HG02759 (cell line): ENCODE measurements around the gene CEP192.
A peak's percentile ranks its signal among the peaks of the same experiment; 100 is the strongest.
"Not testable (repeated sequence)": the region's sequence is repeated elsewhere in the genome, so short reads cannot be mapped to it uniquely, and the experiment has no call there.

Experiments
- ATAC-seq: cut with Tn5 transposase; IDR thresholded peaks from one replicate; pipeline ENCODE4 v1.9.1; 2021; ENCODE audit warnings: mild to moderate bottlenecking, moderate library complexity; ENCODE audit not compliant: unreplicated experiment

The CEP192 gene

DNA sequence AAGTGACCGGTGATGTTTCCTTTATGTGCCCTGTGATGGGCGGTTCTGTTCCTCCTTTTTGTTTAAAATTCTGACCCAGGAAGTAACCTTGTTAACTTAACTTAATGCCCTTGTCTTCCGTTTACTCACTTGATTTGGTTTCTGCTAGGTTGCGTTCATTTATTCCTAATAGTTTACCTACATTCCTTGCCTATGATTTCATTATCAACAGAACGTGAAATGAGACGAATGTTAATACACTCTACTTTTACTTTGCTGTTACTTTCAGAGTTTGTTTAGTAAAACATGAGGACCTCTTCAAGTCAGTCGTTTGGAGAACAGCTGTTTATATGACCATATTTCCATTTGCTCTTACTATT is 638 bp downstream of the CEP192 start:
- no peak for ATAC-seq

DNA sequence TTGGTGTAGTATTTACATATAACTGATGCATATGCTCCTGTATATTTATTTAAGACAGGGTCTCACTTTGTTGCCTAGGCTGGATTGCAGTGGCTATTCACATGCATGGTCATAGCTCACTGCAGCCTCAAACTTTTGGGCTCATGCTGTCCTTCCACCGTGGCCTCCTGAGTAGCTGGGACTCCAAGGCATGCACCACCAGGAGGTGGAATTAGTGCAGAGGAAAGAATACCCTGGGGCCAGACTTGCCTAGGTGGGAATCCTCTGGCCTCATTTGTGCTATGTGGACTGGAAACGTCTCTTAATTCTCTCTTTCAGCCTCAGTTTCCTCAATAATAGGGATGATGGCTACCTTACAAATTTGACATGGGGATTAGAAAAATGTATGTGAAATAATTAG is 2.3 kb downstream of the CEP192 start:
- no peak for ATAC-seq

DNA sequence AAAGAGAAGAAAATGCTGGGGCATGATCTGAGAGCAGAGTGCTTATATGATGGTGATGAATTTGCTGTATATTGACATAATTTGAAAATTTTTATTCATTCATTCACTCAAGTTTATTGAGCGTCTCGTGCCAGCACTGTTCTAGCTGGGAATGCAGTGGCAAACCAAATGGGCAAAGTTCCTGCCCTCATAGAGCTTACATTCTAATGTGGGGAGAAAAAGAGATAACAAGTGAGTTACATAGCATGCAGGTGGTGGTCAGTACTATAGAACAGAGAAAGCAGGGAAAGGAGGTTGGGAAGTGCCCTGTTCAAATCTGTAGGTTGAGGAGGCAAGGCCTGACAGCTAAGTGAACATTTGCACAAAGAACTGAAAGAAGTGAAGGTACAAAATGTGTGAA is 4.3 kb downstream of the CEP192 start:
- ATAC-seq: no peak

DNA sequence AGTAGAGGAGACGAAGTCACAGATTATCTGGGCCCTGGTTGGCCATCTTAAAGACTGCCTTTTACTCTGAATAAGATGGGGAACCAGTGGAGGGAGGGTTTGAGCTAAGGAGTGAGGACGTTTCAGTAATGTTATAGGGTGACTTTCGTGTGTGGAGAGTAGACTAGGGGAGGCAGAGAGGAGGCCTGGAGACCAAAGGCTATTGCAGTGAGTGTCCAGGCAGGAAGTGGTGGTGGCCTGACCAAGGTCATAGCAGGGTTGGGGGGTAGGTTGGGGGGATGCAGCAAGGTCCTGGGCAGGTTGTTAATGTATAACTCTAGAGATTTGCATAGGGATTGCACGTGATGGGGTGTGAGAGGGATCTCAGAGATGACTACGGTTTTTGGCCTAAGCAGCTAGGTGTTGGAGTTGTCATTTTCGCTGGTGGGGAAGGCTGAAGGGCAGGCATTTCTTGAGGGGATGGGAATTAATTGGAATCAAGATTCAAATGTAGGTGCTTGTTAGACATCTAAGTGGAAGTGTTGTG is 4.9 kb downstream of the CEP192 start:
- ATAC-seq: no peak

DNA sequence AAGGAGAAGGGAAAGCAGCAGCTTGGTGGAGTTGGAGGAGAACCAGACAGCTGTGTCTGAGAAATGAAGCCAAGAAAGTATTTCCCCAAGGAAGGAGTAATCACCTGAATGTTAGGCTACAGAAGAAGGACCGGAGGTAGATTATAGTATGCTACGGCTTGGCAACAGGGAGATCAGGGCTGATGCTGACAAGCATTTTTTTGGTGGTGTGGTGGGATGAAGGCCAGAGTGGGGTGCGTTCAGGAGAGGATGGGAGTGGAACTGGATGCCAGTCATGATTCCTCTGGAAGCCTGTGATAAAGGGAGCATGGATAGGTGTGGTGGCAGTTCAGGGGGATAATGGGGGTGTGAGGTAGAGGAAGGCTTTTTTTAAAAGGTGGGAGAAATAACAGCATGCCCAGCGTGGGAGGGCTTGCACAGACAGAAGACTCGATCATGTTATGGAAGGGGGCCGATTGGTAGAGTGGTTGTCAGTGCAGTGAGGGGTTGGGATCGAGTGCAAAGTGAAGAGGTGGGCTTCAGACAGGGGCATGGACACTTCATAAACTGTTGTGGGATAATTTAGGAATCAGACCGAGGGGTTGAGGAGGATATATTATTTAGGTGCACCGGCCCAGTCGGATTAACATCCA is 5.6 kb downstream of the CEP192 start:
- no peak for ATAC-seq

DNA sequence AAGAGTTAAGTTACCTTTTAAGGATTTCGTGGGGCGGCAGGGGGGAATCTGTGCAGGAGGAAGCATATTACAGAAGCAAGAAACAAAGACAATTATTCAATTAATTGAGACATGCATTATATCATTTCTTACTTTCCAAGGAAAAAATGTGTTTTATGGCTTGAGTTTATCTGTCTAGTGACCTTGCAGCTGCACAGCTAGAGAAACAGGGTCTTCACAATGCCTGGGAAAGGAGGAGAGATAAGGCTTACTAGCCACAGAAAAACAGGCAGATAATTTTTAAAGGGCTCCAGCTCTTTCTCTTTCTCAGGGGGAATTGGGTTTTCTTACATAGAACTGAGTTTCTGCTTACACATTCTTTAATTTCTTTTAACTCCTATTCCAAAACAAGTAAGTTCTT is 6.2 kb downstream of the CEP192 start:
- not testable (repeated sequence) for ATAC-seq

DNA sequence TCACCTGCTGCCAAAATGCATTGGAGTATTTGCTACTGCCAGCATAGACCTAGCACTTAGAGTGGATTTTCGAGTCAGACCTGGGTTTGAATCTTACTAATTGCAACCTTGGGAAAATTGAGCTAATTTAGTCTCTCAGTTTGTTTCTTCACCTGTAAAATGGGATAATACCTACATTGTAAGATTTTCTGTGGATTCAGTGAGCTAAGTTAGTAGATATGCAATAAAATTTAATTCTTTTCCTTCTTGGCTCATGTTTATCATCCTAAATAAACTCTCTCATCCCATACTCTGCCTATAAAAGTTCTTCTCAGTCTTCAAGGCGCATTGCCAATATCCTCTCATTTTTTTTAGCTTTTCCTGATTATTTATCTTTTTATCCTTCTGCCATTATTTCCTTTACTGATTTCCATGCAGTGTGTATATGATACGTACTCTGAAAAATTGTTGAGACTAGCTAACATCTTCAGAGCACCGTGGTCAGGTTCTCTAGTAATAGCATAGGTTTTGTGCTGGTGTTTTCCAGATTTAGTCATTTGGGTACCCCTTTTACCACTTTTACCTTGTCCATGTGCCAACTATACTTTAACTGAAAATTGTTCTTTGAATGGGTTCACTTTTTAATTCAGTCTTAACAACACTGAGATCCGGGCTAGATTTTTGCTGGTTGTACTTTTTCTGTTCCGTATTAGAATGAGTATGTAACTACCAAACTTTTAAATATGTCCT is 7.3 kb downstream of the CEP192 start:
- peak; percentile 57 for ATAC-seq

DNA sequence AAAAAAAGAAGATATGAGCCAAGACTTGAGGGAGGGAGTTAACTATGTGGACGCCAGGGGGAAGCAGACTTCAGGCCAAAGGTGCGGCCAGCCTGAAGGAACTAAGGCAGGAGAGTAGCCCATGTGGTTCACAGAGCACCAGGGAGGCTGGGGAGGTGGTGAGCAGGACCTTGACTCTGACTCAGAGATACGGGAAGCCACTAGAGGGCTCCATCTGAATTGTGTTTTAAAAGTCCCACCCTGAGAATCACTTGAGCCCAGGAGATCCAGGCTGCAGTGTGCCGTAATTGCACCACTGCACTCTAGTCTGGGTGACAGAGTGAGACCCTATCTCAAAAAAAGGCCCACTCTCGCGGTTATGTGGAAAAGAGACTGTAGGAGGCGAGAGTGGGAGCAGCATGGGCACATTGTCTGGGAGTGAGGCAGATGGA is 12.3 kb downstream of the CEP192 start:
- ATAC-seq: peak; percentile 61

DNA sequence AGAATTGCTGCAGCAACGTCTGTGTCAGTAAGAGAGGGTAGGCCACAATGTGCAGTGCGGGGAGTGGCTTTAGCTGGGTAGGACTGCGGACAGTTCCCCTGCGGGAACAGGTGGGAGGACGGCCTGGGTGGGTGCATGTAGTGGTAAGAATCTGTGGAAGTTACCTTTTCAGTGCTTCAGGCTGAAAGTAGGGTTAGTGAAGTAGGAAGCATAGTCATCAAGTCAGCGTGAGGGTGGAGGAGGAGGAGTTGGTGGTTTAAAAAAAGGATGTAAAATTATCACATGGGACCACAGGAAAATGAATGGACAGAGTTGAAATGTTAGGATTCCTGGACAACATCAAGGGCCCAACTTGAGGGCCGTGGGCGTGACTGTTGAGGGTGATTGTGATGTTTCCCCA is 13.2 kb downstream of the CEP192 start:
- ATAC-seq: no peak

DNA sequence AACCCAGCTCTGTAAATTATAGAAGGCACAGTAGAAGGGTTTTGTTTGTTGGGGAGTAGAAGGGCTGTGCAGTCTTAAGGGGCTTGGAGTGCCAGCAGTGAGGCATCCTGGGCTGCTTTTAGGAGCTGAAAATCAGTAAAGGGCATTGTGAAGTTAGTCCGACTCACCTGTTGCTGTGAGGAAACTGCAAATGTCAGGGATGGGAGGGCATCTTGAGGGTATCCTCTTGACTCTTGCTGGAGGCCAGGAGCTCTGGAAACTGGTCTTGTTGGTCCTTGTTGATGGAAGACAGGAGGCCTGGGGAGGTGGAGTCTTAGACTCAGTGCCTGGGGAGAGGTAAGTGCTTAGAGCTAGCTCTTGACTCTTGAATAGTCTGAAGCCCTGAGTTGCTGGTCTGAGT is 14.1 kb downstream of the CEP192 start:
- no peak for ATAC-seq

DNA sequence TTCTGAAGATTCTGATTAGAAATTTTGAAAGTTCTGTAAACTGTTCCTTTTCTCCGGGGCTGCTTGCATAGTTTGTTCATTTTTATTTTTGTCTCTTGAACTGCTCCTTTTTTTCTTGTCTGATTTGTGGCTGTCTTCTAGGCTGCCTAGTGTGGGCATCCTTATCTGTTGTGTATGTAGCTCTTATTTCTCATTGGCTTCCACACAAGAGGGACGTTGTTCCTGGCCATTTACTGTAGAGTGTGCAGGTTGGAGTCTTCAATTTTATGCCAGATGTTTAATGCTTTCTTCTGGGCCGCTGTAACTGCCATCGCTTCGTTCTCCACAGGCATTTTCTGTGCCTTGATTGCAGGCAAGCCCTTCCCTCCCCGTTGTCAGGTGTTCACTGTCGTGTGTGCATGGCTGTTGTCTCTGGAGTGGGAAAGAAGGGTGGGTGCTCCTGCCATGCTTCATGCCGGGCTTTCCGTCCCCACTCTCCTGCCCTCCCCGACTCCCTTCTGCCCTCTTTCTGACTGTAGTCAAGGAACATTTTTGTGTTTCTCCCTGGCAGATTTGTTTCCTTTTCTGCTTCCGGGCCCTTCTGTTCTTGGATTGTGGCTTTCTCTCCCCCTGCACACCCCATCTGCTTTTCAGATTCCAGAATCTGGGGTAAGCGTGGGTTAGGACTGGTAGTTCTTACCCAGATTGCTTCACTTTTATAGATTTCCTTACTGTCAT is 15.5 kb downstream of the CEP192 start:
- no peak for ATAC-seq

DNA sequence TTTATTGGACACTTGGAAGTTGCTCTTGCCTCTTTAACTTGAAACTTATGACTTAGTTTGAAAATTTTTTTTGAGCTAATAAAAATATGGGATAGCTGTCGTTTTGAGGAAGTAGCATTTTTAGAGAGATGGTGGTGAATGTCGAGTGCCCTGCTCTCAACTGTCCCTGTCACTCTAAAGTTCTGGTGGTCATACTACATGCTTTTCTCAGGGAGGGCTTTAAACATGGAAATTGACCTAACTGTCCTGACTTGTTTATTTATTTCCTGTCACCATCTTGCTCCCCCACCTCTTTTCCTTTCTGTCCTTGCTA is 16.0 kb downstream of the CEP192 start:
- no peak for ATAC-seq

DNA sequence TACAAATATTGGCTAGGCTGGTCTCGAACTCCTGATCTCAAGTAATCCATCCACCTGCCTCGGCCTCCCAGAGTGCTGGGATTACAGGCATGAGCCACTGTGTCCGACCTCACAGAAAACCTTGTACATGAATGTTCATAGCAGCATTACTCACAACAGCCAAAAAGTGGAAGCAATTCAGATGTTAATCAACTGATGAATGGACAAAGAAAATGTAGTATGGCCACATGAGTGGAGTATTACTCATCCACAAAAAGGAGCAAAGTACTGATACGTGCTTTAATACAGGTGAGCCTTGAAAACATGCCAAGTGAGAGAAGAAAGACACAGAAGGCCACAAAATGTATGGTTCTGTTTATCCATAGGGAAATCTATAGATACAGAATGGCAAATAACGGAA is 20.6 kb downstream of the CEP192 start:
- no peak for ATAC-seq

DNA sequence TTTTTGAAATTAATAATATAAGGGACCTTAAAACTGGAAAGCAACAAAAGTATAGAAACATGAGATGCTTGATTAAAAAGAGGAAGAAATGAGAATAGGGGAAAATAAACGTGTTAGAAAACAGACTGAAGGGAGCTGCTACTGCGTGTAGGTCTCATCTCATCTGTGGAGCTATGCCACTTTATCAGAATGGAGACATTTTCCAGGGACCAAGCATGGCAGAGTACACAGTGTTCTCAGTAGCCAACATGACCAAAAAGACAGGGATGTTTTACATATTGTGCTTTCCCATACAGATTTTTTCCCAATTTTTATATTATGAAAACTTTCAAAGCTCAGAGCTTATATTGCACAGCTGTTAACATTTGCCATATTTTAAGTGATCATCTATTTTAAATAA is 23.1 kb downstream of the CEP192 start:
- ATAC-seq: no peak

DNA sequence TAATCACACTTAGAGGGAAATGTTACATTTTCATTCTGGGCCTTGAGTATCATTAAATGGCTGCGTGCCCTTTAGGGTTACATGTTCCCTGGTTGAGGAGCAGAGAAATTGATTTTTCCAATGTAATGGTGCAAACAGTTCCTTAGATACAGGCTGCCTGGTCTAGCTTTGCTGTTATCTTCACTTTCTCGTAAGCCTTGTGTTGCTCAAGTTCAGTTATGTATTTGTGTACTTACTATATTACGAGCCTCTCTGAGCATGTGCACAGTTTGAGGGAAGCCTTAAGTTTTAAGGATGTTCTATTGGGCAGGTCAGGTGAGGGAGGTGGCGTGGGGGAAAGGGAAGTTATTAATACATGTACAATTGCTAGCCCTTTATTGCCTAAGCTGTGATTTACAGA is 23.7 kb downstream of the CEP192 start:
- ATAC-seq: no peak

DNA sequence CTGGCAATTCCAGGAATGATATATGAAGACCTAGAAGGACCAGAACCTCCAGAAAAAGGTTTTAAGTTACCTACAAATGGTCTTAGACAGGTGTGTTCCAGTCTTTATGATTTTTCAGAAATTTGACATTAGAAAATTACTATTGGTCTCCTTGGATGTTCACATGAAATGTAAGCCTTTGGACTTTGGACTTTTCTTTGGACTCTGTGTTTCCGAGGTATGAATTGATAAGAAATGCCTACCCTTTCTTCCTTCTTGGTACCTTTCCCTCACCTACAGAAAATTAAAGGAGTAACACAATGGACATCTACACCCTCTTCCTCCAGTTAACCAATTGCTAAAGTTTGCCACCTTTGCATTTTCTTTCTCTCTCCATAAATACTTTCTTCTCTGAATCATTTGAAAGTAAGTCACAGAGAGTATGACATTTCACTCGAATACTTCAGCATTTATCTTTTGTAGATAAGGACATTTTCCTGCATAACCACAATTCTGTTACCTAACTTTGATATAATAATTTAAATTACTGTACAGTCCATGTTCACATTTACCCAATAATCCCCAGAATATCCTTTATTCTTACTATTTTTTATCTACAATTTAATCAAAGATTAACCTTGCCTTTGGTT is 26.2 kb downstream of the CEP192 start:
- ATAC-seq: no peak

DNA sequence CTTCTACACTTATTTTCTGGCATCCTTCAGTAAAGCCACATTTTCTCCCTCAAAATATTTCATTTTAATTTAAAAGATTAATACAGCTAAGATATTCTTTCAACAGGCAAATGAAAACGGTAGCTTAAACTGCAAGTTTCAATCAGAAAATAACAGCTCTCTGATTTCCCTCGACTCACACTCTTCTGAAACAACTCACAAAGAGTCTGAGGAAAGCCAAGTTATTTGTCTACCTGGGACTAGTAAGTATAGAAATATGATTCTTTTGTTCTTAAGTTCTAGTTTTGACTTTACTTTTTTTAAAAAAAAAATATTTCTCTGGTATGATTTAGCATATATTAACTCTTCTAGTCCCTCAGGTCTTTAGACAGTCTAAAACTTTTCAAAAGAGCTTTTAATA is 27.2 kb downstream of the CEP192 start:
- no peak for ATAC-seq

DNA sequence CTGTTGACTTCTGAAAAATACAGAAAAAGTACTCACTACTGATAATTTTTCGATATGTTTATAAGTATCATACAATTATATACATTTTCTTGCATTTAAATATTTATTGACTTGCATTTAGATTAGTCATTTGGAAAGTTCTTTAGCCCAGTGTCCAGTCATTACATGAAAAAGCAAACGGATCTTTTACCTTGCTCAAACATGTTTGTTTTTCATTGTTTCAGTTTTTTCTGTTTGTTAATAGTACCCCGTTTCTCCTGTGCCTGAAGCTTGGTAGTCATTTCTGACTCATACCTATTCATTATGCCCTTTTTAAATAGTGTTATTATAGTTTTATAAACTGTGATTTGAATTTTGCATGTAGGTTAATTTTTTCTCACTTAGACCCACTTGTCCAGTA is 28.1 kb downstream of the CEP192 start:
- ATAC-seq: peak; percentile 58

DNA sequence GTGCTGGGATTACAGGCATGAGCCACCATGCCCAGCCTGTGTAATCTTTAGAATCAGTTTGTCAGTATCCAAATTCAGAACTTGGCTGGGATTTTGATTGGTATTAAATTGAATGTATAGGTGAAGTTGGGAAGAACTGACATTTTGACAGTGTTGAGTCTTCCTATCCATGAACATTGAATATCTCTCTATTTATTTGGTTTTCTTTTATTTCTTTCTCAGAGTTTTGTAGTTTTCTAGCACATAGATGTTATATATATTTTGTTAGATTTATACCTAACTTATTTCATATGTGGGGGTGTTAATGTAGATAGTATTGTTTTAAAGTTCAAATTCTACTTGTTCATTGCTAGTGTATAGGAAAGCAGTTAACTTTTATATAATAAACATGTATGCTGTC is 31.5 kb downstream of the CEP192 start:
- no peak for ATAC-seq

DNA sequence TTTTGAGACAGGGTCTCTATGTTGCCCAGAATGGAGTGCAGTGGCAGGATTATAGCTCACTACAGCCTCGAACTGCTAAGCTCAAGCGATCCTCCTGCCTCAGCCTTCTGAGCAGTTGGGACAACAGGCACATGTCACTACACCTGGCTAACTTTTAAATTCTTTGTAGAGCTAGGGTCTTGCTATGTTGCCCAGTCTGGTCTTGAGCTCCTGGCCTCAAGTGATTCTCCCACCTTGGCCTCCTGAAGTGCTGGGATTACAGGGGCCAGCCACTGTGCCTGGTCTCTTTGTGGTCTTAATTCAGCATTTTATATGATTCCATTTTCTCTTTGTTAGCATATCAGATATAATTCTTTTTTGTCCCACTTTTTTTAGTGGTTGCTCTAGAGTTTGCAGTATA is 34.1 kb downstream of the CEP192 start:
- no peak for ATAC-seq

DNA sequence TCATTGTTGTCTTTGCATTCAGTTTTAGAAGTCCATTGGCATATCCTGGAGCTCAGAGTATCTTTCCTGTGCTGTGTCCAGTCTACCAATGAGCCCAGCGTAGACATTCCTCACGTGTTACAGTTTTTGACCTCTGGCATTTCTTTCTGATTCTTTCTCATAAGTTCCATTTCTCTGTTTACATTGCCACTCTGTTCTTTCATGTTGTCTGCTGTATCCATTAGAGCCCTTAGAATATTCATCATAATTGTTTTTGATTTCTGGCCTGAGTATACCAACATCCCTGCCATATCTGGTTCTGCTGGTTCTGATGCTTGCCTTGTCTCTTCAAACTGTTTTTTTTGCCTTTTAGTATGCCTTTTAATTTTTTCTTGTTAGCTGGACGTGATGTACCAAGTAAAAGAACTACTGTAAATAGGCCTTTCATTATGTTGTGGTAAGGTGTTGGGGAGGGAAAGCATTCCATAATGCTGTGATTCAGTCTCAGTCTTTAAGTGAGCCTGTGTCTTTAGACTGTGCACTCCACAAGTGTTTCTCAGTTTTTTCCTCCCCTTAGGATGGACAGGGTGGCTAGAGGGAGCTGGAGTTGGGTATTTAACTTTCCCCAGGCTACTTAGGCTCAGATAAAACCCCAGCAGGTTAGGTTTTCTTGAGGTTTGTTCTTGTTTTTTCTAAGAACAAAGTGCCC is 35.6 kb downstream of the CEP192 start:
- no peak for ATAC-seq
